Testis (tissue), 2 donors: ENCODE data around the gene TUBGCP6.

Source experiments
- CTCF ChIP-seq, 3 experiments: fragments of 450-650 bp in 2 of 3; fragments of 200-600 bp in 1 of 3; sonication (generic) in 1 of 3; IDR thresholded peaks; one replicate each; pipeline ENCODE4 v1.5.1; 2016 to 2019; ENCODE audit warnings: antibody characterized with exemption in 3 of 3, mild to moderate bottlenecking in 2 of 3, moderate library complexity in 1 of 3
- POLR2A ChIP-seq: fragments of 450-650 bp; IDR thresholded peaks from one replicate; pipeline ENCODE4 v1.6.1; 2017; ENCODE audit warnings: antibody characterized with exemption, mild to moderate bottlenecking, moderate library complexity

GRCh38 chr22:50226875-50227165 lies 18.0 kb downstream of the TUBGCP6 start:
- TF ChIP-seq CTCF (IDR thresholded peaks at IDR 0.05) (no peak), POLR2A (no peak)
